Measurements from ENCODE around the gene TUBG2. TPM values are rescaled to one million over a fixed set of nuclear protein-coding genes. Genes with fewer than 3 reads are reported as not detected.
A peak's percentile ranks its signal among the peaks of the same experiment; 100 is the strongest.

TUBG2 gene
- polyA plus RNA-seq, 1 donor from 2014 or later: 24.9 TPM

- no peak for TF ChIP-seq CTCF (IDR thresholded peaks at IDR 0.05; ENCODE audit: poor library complexity, severe bottlenecking)
- no peak for TF ChIP-seq RAD21 (conservative IDR thresholded peaks at IDR 0.05)
- no peak for TF ChIP-seq EZH2 (IDR thresholded peaks at IDR 0.05; ENCODE audit: borderline replicate concordance, insufficient read depth, low read length, poor library complexity, severe bottlenecking)
- no peak for TF ChIP-seq SMC3 (conservative IDR thresholded peaks at IDR 0.05; ENCODE audit: poor library complexity)
- peak; percentile 33 for TF ChIP-seq MXI1 (conservative IDR thresholded peaks at IDR 0.05; ENCODE audit: poor library complexity, severe bottlenecking)
- TF ChIP-seq REST (IDR thresholded peaks at IDR 0.05; ENCODE audit: borderline replicate concordance): peak; percentile 83
- TF ChIP-seq EP300 (conservative IDR thresholded peaks at IDR 0.05; ENCODE audit: poor library complexity, severe bottlenecking): peak; percentile 15
- TF ChIP-seq POLR2AphosphoS5 (IDR thresholded peaks at IDR 0.05): peak; percentile 95
- TF ChIP-seq TAF1 (IDR thresholded peaks at IDR 0.05; ENCODE audit: low read depth): peak; percentile 93
- H3K79me2 ChIP-seq (replicated peaks; ENCODE audit: insufficient read depth, low read length): peaks cover 10% of the 10 kb centered on the region
- no peaks in the 10 kb centered on the region for H3K9me2 ChIP-seq (ENCODE audit: insufficient read depth, low read length)
- H3F3A ChIP-seq (ENCODE audit: insufficient read depth, low read length, poor library complexity, severe bottlenecking): no peaks in the 10 kb centered on the region
- no peaks in the 10 kb centered on the region for H3K9me3 ChIP-seq (ENCODE audit: low read length)
- no peaks in the 10 kb centered on the region for H4K20me1 ChIP-seq (ENCODE audit: insufficient read depth)
- peak overlapping the region; percentile 95 for H3K4me2 ChIP-seq (ENCODE audit: low read length)
- H2AFZ ChIP-seq (ENCODE audit: low read depth, low read length): peak overlapping the region; percentile 33
- H3K4me3 ChIP-seq (ENCODE audit: low read length): peak overlapping the region; percentile 78
- peak overlapping the region; percentile 95 for H3K27ac ChIP-seq (ENCODE audit: low read length)
- H3K27me3 ChIP-seq (ENCODE audit: insufficient read depth, low read depth, low read length): no peaks in the 10 kb centered on the region
- peak overlapping the region; percentile 83 for H3K9ac ChIP-seq (ENCODE audit: low read length)
- H3K36me3 ChIP-seq (ENCODE audit: insufficient read depth, low read length): no peaks in the 10 kb centered on the region
These were observed 19.1 kb downstream of the TUBG2 start for GRCh38 chr17:42677921-42678781.

GRCh38 chr17:42678951-42679491 is 19.9 kb downstream of the TUBG2 start:
- Histone ChIP-seq H3K79me2 (replicated peaks; ENCODE audit: insufficient read depth, low read length) (peaks cover 12% of the 10 kb centered on the region), H3K27ac (ENCODE audit: low read length) (peak overlapping the region; percentile 95), H3K9ac (ENCODE audit: low read length) (peak overlapping the region; percentile 83), H3K4me3 (ENCODE audit: low read length) (peak overlapping the region; percentile 78), H4K20me1 (ENCODE audit: insufficient read depth) (no peaks in the 10 kb centered on the region), H2AFZ (ENCODE audit: low read depth, low read length) (no peak overlapping the region), H3K4me2 (ENCODE audit: low read length) (peak overlapping the region; percentile 95), H3K9me3 (ENCODE audit: low read length) (no peaks in the 10 kb centered on the region), H3K9me2 (ENCODE audit: insufficient read depth, low read length) (no peaks in the 10 kb centered on the region), H3K27me3 (ENCODE audit: insufficient read depth, low read depth, low read length) (no peaks in the 10 kb centered on the region), H3F3A (ENCODE audit: insufficient read depth, low read length, poor library complexity, severe bottlenecking) (no peaks in the 10 kb centered on the region), H3K36me3 (ENCODE audit: insufficient read depth, low read length) (no peaks in the 10 kb centered on the region)
- TF ChIP-seq POLR2AphosphoS5 (IDR thresholded peaks at IDR 0.05) (peak; percentile 8), MXI1 (conservative IDR thresholded peaks at IDR 0.05; ENCODE audit: poor library complexity, severe bottlenecking) (no peak)

Data from neural cell (in vitro differentiated cells).